Liver (tissue), 3 donors: ENCODE results near the gene HBE1.

Experiments used
- MAX ChIP-seq: IDR thresholded peaks from 2 replicates; pipeline ENCODE4 v1.6.1; 2016; ENCODE audit warnings: antibody characterized with exemption
- RAD21 ChIP-seq, 2 donors: IDR thresholded peaks; 2 replicates each; pipeline ENCODE4 v1.6.1; 2016; ENCODE audit warnings: antibody characterized with exemption in 2 of 2, mild to moderate bottlenecking in 2 of 2
- REST ChIP-seq: IDR thresholded peaks from 2 replicates; pipeline ENCODE4 v1.6.1; 2016; ENCODE audit warnings: antibody characterized with exemption, mild to moderate bottlenecking
- RXRA ChIP-seq, 2 donors: IDR thresholded peaks; 2 replicates each; pipeline ENCODE4 v1.6.1; 2017 to 2018; ENCODE audit warnings: antibody characterized with exemption in 2 of 2, mild to moderate bottlenecking in 1 of 2
- SP1 ChIP-seq: IDR thresholded peaks from 2 replicates; pipeline ENCODE4 v1.6.1; 2018; ENCODE audit warnings: antibody characterized with exemption, mild to moderate bottlenecking
- TAF1 ChIP-seq: conservative IDR thresholded peaks from 2 replicates; pipeline ENCODE4 v1.6.1; 2016; ENCODE audit warnings: antibody characterized with exemption, mild to moderate bottlenecking
- TF ChIP-seq, protein P1 (sequence below): fragments of 150-350 bp; IDR thresholded peaks from 2 replicates; pipeline ENCODE4 v1.5.1; 2017; ENCODE audit warnings: improper control_type of control experiment, low read depth, low read length; ENCODE audit not compliant: missing input control
- TF ChIP-seq, protein P2 (sequence below): IDR thresholded peaks from 2 replicates; pipeline ENCODE4 v1.6.1; 2016; ENCODE audit warnings: antibody characterized with exemption
- donor health status: healthy.
- donor health status: healthy.

DNA sequence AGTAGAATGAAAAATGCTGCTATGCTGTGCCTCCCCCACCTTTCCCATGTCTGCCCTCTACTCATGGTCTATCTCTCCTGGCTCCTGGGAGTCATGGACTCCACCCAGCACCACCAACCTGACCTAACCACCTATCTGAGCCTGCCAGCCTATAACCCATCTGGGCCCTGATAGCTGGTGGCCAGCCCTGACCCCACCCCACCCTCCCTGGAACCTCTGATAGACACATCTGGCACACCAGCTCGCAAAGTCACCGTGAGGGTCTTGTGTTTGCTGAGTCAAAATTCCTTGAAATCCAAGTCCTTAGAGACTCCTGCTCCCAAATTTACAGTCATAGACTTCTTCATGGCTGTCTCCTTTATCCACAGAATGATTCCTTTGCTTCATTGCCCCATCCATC, 14.9 kb upstream of the HBE1 start:
- TF ChIP-seq MAX = no peak
- TF ChIP-seq, protein P1, sequence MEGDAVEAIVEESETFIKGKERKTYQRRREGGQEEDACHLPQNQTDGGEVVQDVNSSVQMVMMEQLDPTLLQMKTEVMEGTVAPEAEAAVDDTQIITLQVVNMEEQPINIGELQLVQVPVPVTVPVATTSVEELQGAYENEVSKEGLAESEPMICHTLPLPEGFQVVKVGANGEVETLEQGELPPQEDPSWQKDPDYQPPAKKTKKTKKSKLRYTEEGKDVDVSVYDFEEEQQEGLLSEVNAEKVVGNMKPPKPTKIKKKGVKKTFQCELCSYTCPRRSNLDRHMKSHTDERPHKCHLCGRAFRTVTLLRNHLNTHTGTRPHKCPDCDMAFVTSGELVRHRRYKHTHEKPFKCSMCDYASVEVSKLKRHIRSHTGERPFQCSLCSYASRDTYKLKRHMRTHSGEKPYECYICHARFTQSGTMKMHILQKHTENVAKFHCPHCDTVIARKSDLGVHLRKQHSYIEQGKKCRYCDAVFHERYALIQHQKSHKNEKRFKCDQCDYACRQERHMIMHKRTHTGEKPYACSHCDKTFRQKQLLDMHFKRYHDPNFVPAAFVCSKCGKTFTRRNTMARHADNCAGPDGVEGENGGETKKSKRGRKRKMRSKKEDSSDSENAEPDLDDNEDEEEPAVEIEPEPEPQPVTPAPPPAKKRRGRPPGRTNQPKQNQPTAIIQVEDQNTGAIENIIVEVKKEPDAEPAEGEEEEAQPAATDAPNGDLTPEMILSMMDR = no peak
- TF ChIP-seq SP1 = no peak
- TF ChIP-seq TAF1 = no peak
- TF ChIP-seq RXRA (IDR thresholded peaks at IDR 0.05) = no peak
- TF ChIP-seq RAD21 (IDR thresholded peaks at IDR 0.05) = no peak
- TF ChIP-seq, protein P2, sequence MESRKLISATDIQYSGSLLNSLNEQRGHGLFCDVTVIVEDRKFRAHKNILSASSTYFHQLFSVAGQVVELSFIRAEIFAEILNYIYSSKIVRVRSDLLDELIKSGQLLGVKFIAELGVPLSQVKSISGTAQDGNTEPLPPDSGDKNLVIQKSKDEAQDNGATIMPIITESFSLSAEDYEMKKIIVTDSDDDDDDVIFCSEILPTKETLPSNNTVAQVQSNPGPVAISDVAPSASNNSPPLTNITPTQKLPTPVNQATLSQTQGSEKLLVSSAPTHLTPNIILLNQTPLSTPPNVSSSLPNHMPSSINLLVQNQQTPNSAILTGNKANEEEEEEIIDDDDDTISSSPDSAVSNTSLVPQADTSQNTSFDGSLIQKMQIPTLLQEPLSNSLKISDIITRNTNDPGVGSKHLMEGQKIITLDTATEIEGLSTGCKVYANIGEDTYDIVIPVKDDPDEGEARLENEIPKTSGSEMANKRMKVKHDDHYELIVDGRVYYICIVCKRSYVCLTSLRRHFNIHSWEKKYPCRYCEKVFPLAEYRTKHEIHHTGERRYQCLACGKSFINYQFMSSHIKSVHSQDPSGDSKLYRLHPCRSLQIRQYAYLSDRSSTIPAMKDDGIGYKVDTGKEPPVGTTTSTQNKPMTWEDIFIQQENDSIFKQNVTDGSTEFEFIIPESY = no peak
- TF ChIP-seq REST = no peak
